Trophoblast cell (in vitro differentiated cells and primary cell): Measurements from ENCODE around the gene CCDC57.

Source experiments
- DNase-seq, 2 donors: peaks; one replicate each; pipeline ENCODE4 v3.0.0-alpha.2; 2016
- H2AFZ ChIP-seq: 2 replicates; pipeline ENCODE4 v1.6.1; 2013; ENCODE audit warnings: low read length, moderate library complexity, mild to moderate bottlenecking; ENCODE audit not compliant: insufficient read depth, poor library complexity
- H2AK5ac ChIP-seq: 2 replicates; pipeline ENCODE4 v1.6.1; 2013; ENCODE audit warnings: mild to moderate bottlenecking, low read length
- H2BK120ac ChIP-seq: 2 replicates; pipeline ENCODE4 v1.6.1; 2013; ENCODE audit warnings: low read length, mild to moderate bottlenecking, moderate library complexity; ENCODE audit not compliant: insufficient read depth, poor library complexity
- H2BK12ac ChIP-seq: 2 replicates; pipeline ENCODE4 v1.6.1; 2013; ENCODE audit warnings: mild to moderate bottlenecking, low read length, moderate library complexity
- H2BK5ac ChIP-seq: 2 replicates; pipeline ENCODE4 v1.6.1; 2013; ENCODE audit warnings: low read length, low read depth, moderate library complexity, mild to moderate bottlenecking; ENCODE audit not compliant: poor library complexity
- H3K14ac ChIP-seq: 2 replicates; pipeline ENCODE4 v1.6.1; 2013; ENCODE audit warnings: mild to moderate bottlenecking, low read length
- H3K18ac ChIP-seq: 2 replicates; pipeline ENCODE4 v1.6.1; 2013; ENCODE audit warnings: mild to moderate bottlenecking, low read length
- H3K23ac ChIP-seq: 2 replicates; pipeline ENCODE4 v1.6.1; 2013; ENCODE audit warnings: low read length
- H3K27ac ChIP-seq: 2 replicates; pipeline ENCODE4 v1.5.1; 2013; ENCODE audit warnings: low read depth, mild to moderate bottlenecking, inconsistent platforms, low read length, moderate library complexity
- H3K27me3 ChIP-seq: 2 replicates; pipeline ENCODE4 v1.6.1; 2013; ENCODE audit warnings: inconsistent platforms, mild to moderate bottlenecking, low read length, moderate library complexity; ENCODE audit not compliant: insufficient read depth
- H3K36me3 ChIP-seq, 2 experiments: 1 replicate in 1 of 2; 2 replicates in 1 of 2; pipeline ENCODE4 v1.6.1; 2013; ENCODE audit warnings: low read length in 2 of 2, mild to moderate bottlenecking in 2 of 2, moderate library complexity in 1 of 2; ENCODE audit not compliant: insufficient read depth in 2 of 2, control insufficient read depth in 1 of 2
- H3K4ac ChIP-seq: 2 replicates; pipeline ENCODE4 v1.6.1; 2013; ENCODE audit warnings: low read depth, mild to moderate bottlenecking, low read length, moderate library complexity
- H3K4me1 ChIP-seq, 2 experiments: 1 replicate in 1 of 2; 2 replicates in 1 of 2; pipeline ENCODE4 v1.6.1; 2013; ENCODE audit warnings: low read length in 2 of 2, mild to moderate bottlenecking in 2 of 2, moderate library complexity in 1 of 2; ENCODE audit not compliant: insufficient read depth in 2 of 2, control insufficient read depth in 1 of 2
- H3K4me2 ChIP-seq: 2 replicates; pipeline ENCODE4 v1.6.1; 2013; ENCODE audit warnings: inconsistent platforms, mild to moderate bottlenecking, low read length, moderate library complexity
- H3K4me3 ChIP-seq: 2 replicates; pipeline ENCODE4 v1.5.1; 2013; ENCODE audit warnings: mild to moderate bottlenecking, low read depth, low read length, inconsistent platforms
- H3K79me1 ChIP-seq: one replicate; pipeline ENCODE4 v1.6.1; 2013; ENCODE audit warnings: low read length
- H3K79me2 ChIP-seq: 2 replicates; pipeline ENCODE4 v1.6.1; 2013; ENCODE audit warnings: low read length, mild to moderate bottlenecking; ENCODE audit not compliant: control insufficient read depth, insufficient read depth, poor library complexity
- H3K9ac ChIP-seq: 2 replicates; pipeline ENCODE4 v1.6.1; 2013; ENCODE audit warnings: mild to moderate bottlenecking, low read length
- H3K9me3 ChIP-seq: 2 replicates; pipeline ENCODE4 v1.6.1; 2013; ENCODE audit warnings: low read depth, mild to moderate bottlenecking, control low read depth, inconsistent platforms, low read length; ENCODE audit not compliant: insufficient read depth
- H4K12ac ChIP-seq: 2 replicates; pipeline ENCODE4 v1.6.1; 2013; ENCODE audit warnings: low read depth, mild to moderate bottlenecking, low read length, moderate library complexity
- H4K8ac ChIP-seq: 2 replicates; pipeline ENCODE4 v1.6.1; 2013; ENCODE audit warnings: low read depth, mild to moderate bottlenecking, low read length, moderate library complexity
- H4K91ac ChIP-seq: one replicate; pipeline ENCODE4 v1.6.1; 2013; ENCODE audit warnings: low read depth, mild to moderate bottlenecking, low read length, moderate library complexity
- WGBS: extraction: QIAGEN DNeasy Blood & Tissue Kit; methylation state at CpG from one replicate; pipeline ENCODE4 v1.1.7; 2013; ENCODE audit warnings: missing lambda C conversion rate; ENCODE audit not compliant: insufficient read length, insufficient coverage; ENCODE audit errors: extremely low coverage; 5-methylcytosine and 5-hydroxymethylcytosine counted together

The CCDC57 gene

DNA sequence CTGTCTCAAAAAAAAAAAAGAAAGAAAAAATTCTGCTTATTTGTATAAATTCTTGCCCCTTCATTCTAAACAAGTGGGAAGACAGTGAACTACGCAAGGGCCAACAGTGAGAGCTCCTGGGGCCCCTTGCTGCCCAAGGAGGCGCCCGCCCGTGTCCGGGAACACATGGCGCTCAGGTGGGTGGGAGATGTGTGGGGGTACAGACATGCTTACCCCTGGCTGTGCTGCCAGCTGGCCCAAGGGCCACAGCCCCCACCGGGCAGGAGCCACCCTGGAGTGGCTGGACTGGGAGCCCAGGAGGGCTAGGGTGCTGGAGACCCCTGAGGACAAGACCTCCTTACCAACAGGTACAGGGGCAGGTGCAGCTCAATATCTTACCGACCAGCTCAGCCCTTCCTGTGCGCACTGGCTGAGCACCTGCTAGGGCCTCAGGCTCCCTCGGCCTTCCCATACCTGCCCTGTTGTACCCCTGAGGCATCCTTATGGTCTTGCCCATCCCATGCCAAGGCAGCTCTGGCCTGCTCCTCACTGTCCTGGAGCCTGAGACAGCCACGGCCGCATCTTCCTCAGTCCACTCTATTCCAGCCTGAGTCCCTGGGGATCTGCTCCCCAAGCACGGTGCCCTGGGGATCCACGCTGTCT is 56.2 kb downstream of the CCDC57 start:
- peaks cover 12 to 18% of the 10 kb centered on the region in 2 experiments for H3K4me1 ChIP-seq
- no peaks in the 10 kb centered on the region for H3K79me1 ChIP-seq
- no peak overlapping the region for H4K12ac ChIP-seq
- H3K4me2 ChIP-seq, result no peak overlapping the region
- no peak overlapping the region for H2BK120ac ChIP-seq
- H2AK5ac ChIP-seq, result no peak overlapping the region
- H4K8ac ChIP-seq, result no peak overlapping the region
- H3K36me3 ChIP-seq, result peaks cover 30 to 32% of the 10 kb centered on the region in 2 experiments
- no peak overlapping the region for H3K4ac ChIP-seq
- WGBS, result no CpG with 5 or more reads among the region's 14 CpGs
- no peak overlapping the region for H2BK12ac ChIP-seq
- H3K14ac ChIP-seq, result no peak overlapping the region
- no peaks in the 10 kb centered on the region for H3K27me3 ChIP-seq
- no peak overlapping the region for H3K18ac ChIP-seq
- no peaks in the 10 kb centered on the region for H3K9me3 ChIP-seq
- no peak overlapping the region for H2AFZ ChIP-seq
- H4K91ac ChIP-seq, result no peak overlapping the region
- H3K79me2 ChIP-seq, result no peaks in the 10 kb centered on the region
- no peak overlapping the region for H3K23ac ChIP-seq
- no peak overlapping the region for H2BK5ac ChIP-seq
- H3K27ac ChIP-seq, result no peak overlapping the region
- DNase-seq, result no peak
- H3K9ac ChIP-seq, result no peak overlapping the region
- H3K4me3 ChIP-seq, result no peak overlapping the region

DNA sequence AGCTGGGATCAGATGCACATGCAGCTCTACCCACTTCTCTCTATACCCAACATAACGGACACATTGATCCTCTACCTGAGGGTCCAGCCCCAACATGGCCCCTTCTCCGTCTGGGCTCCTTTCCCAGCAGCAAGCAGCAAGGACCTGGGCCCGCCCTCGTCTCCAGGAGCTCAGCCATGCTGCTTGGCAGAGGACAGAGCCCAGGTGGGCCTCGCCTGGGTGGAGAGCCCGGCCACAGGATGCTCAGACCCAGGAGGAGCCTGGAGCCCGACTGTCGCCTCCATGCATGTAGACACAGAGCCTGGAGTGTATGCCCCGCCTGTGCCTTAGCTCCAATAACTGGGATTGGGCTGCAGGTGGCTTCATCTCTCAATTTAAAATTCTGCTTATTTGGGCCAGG is 57.0 kb downstream of the CCDC57 start:
- no peak overlapping the region for H3K14ac ChIP-seq
- H3K18ac ChIP-seq, result no peak overlapping the region
- no peak overlapping the region for H2BK5ac ChIP-seq
- no peaks in the 10 kb centered on the region for H3K9me3 ChIP-seq
- DNase-seq, result no peak
- no peaks in the 10 kb centered on the region for H3K27me3 ChIP-seq
- no peak overlapping the region for H4K91ac ChIP-seq
- no peak overlapping the region for H3K23ac ChIP-seq
- H2BK120ac ChIP-seq, result no peak overlapping the region
- no peak overlapping the region for H3K9ac ChIP-seq
- H2AFZ ChIP-seq, result no peak overlapping the region
- no peak overlapping the region for H2BK12ac ChIP-seq
- no CpG with 5 or more reads among the region's 9 CpGs for WGBS
- no peak overlapping the region for H4K8ac ChIP-seq
- no peak overlapping the region for H3K4me2 ChIP-seq
- H3K4ac ChIP-seq, result no peak overlapping the region
- H3K79me1 ChIP-seq, result no peaks in the 10 kb centered on the region
- peaks cover 28 to 30% of the 10 kb centered on the region in 2 experiments for H3K36me3 ChIP-seq
- no peak overlapping the region for H3K4me3 ChIP-seq
- H2AK5ac ChIP-seq, result no peak overlapping the region
- H3K79me2 ChIP-seq, result no peaks in the 10 kb centered on the region
- H4K12ac ChIP-seq, result no peak overlapping the region
- H3K4me1 ChIP-seq, result peaks cover 12 to 18% of the 10 kb centered on the region in 2 experiments
- no peak overlapping the region for H3K27ac ChIP-seq

DNA sequence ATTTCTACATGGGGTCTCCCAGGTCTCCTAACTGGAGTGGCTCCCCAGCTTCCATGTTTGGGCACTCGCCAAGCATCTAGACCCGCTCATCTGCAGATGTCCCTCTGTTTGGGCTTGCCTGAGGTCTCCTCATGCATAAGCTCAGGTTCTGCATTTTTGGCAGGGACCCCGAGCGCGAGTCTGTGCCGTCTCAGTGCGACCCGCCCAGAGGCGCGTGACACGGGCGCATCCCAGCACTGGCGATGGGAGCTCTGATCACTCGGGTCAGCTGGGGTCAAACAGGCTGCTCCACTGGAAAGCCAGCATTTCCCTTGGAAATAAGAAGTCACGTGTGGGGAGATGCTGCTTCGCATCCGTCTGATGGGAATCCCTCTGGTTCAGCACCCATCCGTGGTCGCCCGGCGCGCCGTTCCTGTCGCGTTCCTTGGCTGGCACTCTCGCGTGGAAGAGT is 57.7 kb downstream of the CCDC57 start:
- H3K79me1 ChIP-seq, result no peaks in the 10 kb centered on the region
- no peaks in the 10 kb centered on the region for H3K79me2 ChIP-seq
- H3K14ac ChIP-seq, result no peak overlapping the region
- H2BK12ac ChIP-seq, result no peak overlapping the region
- H3K4ac ChIP-seq, result no peak overlapping the region
- no peak overlapping the region for H3K9ac ChIP-seq
- H2BK120ac ChIP-seq, result no peak overlapping the region
- H3K4me3 ChIP-seq, result no peak overlapping the region
- no peak overlapping the region for H3K18ac ChIP-seq
- H2AK5ac ChIP-seq, result no peak overlapping the region
- H3K4me1 ChIP-seq, result peaks cover 9 to 14% of the 10 kb centered on the region in 2 experiments
- no peak overlapping the region for H4K91ac ChIP-seq
- H3K36me3 ChIP-seq, result peaks cover 28 to 30% of the 10 kb centered on the region in 2 experiments
- no peak overlapping the region for H4K8ac ChIP-seq
- H3K4me2 ChIP-seq, result no peak overlapping the region
- no CpG with 5 or more reads among the region's 27 CpGs for WGBS
- no peak overlapping the region for H3K23ac ChIP-seq
- no peaks in the 10 kb centered on the region for H3K9me3 ChIP-seq
- H3K27me3 ChIP-seq, result no peaks in the 10 kb centered on the region
- H4K12ac ChIP-seq, result no peak overlapping the region
- DNase-seq, result no peak
- no peak overlapping the region for H3K27ac ChIP-seq
- no peak overlapping the region for H2AFZ ChIP-seq
- no peak overlapping the region for H2BK5ac ChIP-seq

DNA sequence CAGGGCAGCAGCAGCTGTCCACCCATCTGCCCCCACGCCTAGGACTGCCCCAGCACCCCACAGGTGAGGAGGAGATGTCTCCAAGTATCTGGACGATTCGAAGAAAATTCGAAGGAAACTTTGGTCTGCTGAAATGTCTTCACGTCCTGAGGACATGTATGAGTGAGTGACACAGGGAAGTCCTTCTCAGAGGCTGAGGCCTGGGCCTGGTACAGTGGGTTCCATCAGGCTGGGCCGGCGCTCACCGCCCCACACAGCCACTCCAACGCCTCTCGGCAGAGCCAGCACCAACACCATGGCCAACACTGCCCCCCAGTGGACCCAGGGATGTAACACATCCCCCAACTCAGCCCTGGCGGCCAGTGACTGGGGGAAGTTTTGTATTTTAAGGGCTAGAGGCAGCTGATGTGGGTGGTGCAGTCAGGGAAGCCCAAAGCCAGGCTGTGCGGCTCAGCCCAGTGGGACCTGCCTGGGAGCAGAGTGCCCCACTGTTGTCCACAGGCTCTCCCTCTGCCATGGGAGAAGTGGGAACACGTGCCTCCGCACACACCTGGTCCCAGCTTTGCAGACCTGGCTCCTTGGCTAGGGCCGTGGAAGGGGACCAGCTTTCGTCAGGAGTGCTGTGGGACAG is 58.8 kb downstream of the CCDC57 start:
- H3K4ac ChIP-seq, result no peak overlapping the region
- H3K79me2 ChIP-seq, result no peaks in the 10 kb centered on the region
- no peaks in the 10 kb centered on the region for H3K79me1 ChIP-seq
- H3K4me3 ChIP-seq, result no peak overlapping the region
- no peak overlapping the region for H3K23ac ChIP-seq
- H4K8ac ChIP-seq, result no peak overlapping the region
- H2AK5ac ChIP-seq, result no peak overlapping the region
- H3K36me3 ChIP-seq, result peaks cover 24 to 26% of the 10 kb centered on the region in 2 experiments
- no peak overlapping the region for H2BK5ac ChIP-seq
- H3K27ac ChIP-seq, result no peak overlapping the region
- H2AFZ ChIP-seq, result no peak overlapping the region
- H4K12ac ChIP-seq, result no peak overlapping the region
- H3K4me2 ChIP-seq, result no peak overlapping the region
- peaks cover 9 to 14% of the 10 kb centered on the region in 2 experiments for H3K4me1 ChIP-seq
- H4K91ac ChIP-seq, result no peak overlapping the region
- no peak overlapping the region for H3K14ac ChIP-seq
- no peak overlapping the region for H2BK120ac ChIP-seq
- no peak overlapping the region for H3K18ac ChIP-seq
- H3K9ac ChIP-seq, result no peak overlapping the region
- peak; percentile 72 to 94 for DNase-seq
- H3K27me3 ChIP-seq, result no peaks in the 10 kb centered on the region
- WGBS, result no CpG with 5 or more reads among the region's 16 CpGs
- no peaks in the 10 kb centered on the region for H3K9me3 ChIP-seq
- H2BK12ac ChIP-seq, result peak overlapping the region; percentile 4
